GM19397 (cell line): ENCODE results near the gene MORC1.
"Not testable (repeated sequence)": the region's sequence is repeated elsewhere in the genome, so short reads cannot be mapped to it uniquely, and the experiment has no call there.

Experiments used
- ATAC-seq: cut with Tn5 transposase; IDR thresholded peaks from one replicate; pipeline ENCODE4 v1.9.1; 2021; ENCODE audit warnings: mild to moderate bottlenecking, moderate library complexity; ENCODE audit not compliant: unreplicated experiment

Gene MORC1

GRCh38 chr3:109117939-109118338, at the start of gene MORC1:
Gene MORC1, minus strand, starts transcription at chr3:109118134. Its CDS starts 75 bp downstream, at chr3:109118059.
- no peak for ATAC-seq

- ATAC-seq = no peak
Observed at GRCh38 chr3:109165905-109166304, 48.0 kb upstream of the MORC1 start.

GRCh38 chr3:109161487-109162123, 43.7 kb upstream of the MORC1 start:
- no peak for ATAC-seq

GRCh38 chr3:109155828-109156227, 37.9 kb upstream of the MORC1 start:
- no peak for ATAC-seq

GRCh38 chr3:109154979-109155378, 37.0 kb upstream of the MORC1 start:
- ATAC-seq = no peak

GRCh38 chr3:109152320-109152719, 34.4 kb upstream of the MORC1 start:
- no peak for ATAC-seq

GRCh38 chr3:109149078-109149477, 31.1 kb upstream of the MORC1 start:
- ATAC-seq = no peak

GRCh38 chr3:109143646-109144045, 25.7 kb upstream of the MORC1 start:
- no peak for ATAC-seq

GRCh38 chr3:109140318-109140717, 22.4 kb upstream of the MORC1 start:
- no peak for ATAC-seq

- no peak for ATAC-seq
Observed at GRCh38 chr3:109137761-109138160, 19.8 kb upstream of the MORC1 start.

- no peak for ATAC-seq
Observed at GRCh38 chr3:109136523-109136922, 18.6 kb upstream of the MORC1 start, which contains the start of gene C3orf85. Gene C3orf85, plus strand, starts transcription at chr3:109136719. Its CDS starts 129 bp downstream, at chr3:109136848.

GRCh38 chr3:109133474-109133816, 15.5 kb upstream of the MORC1 start:
- ATAC-seq = not testable (repeated sequence)

- ATAC-seq = no peak
Observed at GRCh38 chr3:109132801-109133473, 15.0 kb upstream of the MORC1 start.

GRCh38 chr3:109131276-109131675, 13.3 kb upstream of the MORC1 start:
- ATAC-seq = no peak

GRCh38 chr3:109127553-109127952, 9.6 kb upstream of the MORC1 start:
- no peak for ATAC-seq

- no peak for ATAC-seq
Observed at GRCh38 chr3:109125902-109126301, 8.0 kb upstream of the MORC1 start.

GRCh38 chr3:109122690-109123089, 4.8 kb upstream of the MORC1 start:
- no peak for ATAC-seq

GRCh38 chr3:109118584-109118983, 650 bp upstream of the MORC1 start:
- no peak for ATAC-seq

- ATAC-seq = no peak
Observed at GRCh38 chr3:109116031-109116430, 1.9 kb downstream of the MORC1 start.

- no peak for ATAC-seq
Observed at GRCh38 chr3:109115451-109115850, 2.5 kb downstream of the MORC1 start.

GRCh38 chr3:109114746-109115145, 3.2 kb downstream of the MORC1 start:
- ATAC-seq = no peak

- no peak for ATAC-seq
Observed at GRCh38 chr3:109112946-109113760, 4.8 kb downstream of the MORC1 start.
